MCF 10A (cell line): ENCODE measurements around the gene HDLBP. TPM values are rescaled to one million over a fixed set of nuclear protein-coding genes. Genes with fewer than 3 reads are reported as not detected.

Experiments
- BruUV-seq: library from RNA; stranded (reverse); fragments of 400-500 nt; replicated peaks from 2 replicates; lab custom pipeline; 2021; lab: Mats Ljungman, UMichigan
- CTCF ChIA-PET: fragments of 300-600 bp; sonication (Branson Sonifier 250); formaldehyde crosslinking; extraction: SDS; loops from one replicate; lab custom pipeline; 2021; ENCODE audit warnings: antibody characterized with exemption, inconsistent platforms; lab: Yijun Ruan, JAX
- POLR2A ChIA-PET: fragments of 300-600, 350-650 bp; sonication (Branson Sonifier 250); formaldehyde crosslinking; extraction: SDS; loops from one replicate; lab custom pipeline; 2020; ENCODE audit warnings: antibody characterized with exemption, inconsistent platforms; lab: Yijun Ruan, JAX
- DNase-seq: peaks from one replicate; pipeline ENCODE4 v3.0.0-alpha.2; 2018; ENCODE audit not compliant: unreplicated experiment
- H3K27ac Mint-ChIP-seq: one replicate; pipeline ENCODE4 v1.8.0; 2022; ENCODE audit warnings: mild to moderate bottlenecking, low read depth, mixed read lengths; ENCODE audit not compliant: unreplicated experiment
- H3K27me3 Mint-ChIP-seq: one replicate; pipeline ENCODE4 v1.8.0; 2022; ENCODE audit warnings: mixed read lengths; ENCODE audit not compliant: insufficient read depth, unreplicated experiment
- H3K36me3 Mint-ChIP-seq: one replicate; pipeline ENCODE4 v1.8.0; 2022; ENCODE audit warnings: mild to moderate bottlenecking, moderate library complexity, mixed read lengths; ENCODE audit not compliant: insufficient read depth, unreplicated experiment
- H3K4me1 Mint-ChIP-seq: one replicate; pipeline ENCODE4 v1.8.0; 2022; ENCODE audit warnings: mixed read lengths; ENCODE audit not compliant: insufficient read depth, unreplicated experiment
- H3K4me3 Mint-ChIP-seq: one replicate; pipeline ENCODE4 v1.8.0; 2022; ENCODE audit warnings: mild to moderate bottlenecking, moderate library complexity, mixed read lengths; ENCODE audit not compliant: unreplicated experiment
- H3K9me3 Mint-ChIP-seq: one replicate; pipeline ENCODE4 v1.8.0; 2022; ENCODE audit warnings: mixed read lengths; ENCODE audit not compliant: unreplicated experiment
- intact Hi-C: fragments of 100-400 bp; cut with micrococcal nuclease; formaldehyde crosslinking; loops from 2 replicates; pipeline ENCODE4 v1.14.1; 2022
- total RNA-seq: library from RNA; stranded (reverse); gene quantifications from 2 replicates; pipeline ENCODE4 v1.2.3, GENCODE V29; 2022
- TF ChIP-seq, protein P1 (sequence below): fragments of 200-600 bp; IDR thresholded peaks from one replicate; pipeline ENCODE4 v1.8.0; 2022; ENCODE audit warnings: antibody characterized with exemption, mild to moderate bottlenecking; ENCODE audit not compliant: unreplicated experiment

HDLBP gene
- total RNA-seq, 1 experiment from 2014 or later, result 670 TPM

DNA sequence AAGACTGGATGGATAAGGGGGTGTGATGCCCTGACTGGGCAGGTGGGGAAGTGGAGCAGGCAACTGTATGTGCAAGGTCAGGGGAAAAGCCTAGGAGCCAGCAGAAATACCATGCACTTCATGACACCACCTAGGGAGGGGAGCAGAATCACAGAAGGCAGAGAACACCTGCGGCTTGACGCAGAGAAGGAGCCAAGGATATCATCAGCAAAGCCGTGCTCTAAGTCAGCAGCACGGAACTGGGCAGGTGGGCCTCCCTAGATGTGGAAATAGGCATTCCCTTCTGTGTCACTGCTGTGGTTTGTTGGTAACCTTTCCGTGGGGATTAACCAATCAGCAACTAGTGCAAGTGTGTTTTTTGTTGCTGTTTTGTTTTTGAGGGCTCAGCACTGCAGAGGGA lies 41.3 kb downstream of the HDLBP start:
- ChIA-PET CTCF (interaction anchor here (0.7 to 1.5 kb wide), 3 partner anchors 17 to 40 kb away, joined by 3 to 4 read pairs (median 3); no protein-coding TSS in a partner anchor), POLR2A (interaction anchor here (0.6 to 1.4 kb wide), 3 partner anchors 14 to 56 kb away, joined by 3 to 4 read pairs (median 4); no protein-coding TSS in a partner anchor)
- TF ChIP-seq, protein P1, sequence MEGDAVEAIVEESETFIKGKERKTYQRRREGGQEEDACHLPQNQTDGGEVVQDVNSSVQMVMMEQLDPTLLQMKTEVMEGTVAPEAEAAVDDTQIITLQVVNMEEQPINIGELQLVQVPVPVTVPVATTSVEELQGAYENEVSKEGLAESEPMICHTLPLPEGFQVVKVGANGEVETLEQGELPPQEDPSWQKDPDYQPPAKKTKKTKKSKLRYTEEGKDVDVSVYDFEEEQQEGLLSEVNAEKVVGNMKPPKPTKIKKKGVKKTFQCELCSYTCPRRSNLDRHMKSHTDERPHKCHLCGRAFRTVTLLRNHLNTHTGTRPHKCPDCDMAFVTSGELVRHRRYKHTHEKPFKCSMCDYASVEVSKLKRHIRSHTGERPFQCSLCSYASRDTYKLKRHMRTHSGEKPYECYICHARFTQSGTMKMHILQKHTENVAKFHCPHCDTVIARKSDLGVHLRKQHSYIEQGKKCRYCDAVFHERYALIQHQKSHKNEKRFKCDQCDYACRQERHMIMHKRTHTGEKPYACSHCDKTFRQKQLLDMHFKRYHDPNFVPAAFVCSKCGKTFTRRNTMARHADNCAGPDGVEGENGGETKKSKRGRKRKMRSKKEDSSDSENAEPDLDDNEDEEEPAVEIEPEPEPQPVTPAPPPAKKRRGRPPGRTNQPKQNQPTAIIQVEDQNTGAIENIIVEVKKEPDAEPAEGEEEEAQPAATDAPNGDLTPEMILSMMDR, result no peak
- BruUV-seq, result no TSS peak
- H3K36me3 Mint-ChIP-seq, result peaks cover 49% of the 10 kb centered on the region
- peaks cover 14% of the 10 kb centered on the region for H3K9me3 Mint-ChIP-seq
- no peak overlapping the region for H3K4me3 Mint-ChIP-seq
- intact Hi-C loops, result no loop called here
- no peak for DNase-seq
- H3K4me1 Mint-ChIP-seq, result peaks cover 34% of the 10 kb centered on the region
- H3K27me3 Mint-ChIP-seq, result no peaks in the 10 kb centered on the region
- H3K27ac Mint-ChIP-seq, result no peak overlapping the region

DNA sequence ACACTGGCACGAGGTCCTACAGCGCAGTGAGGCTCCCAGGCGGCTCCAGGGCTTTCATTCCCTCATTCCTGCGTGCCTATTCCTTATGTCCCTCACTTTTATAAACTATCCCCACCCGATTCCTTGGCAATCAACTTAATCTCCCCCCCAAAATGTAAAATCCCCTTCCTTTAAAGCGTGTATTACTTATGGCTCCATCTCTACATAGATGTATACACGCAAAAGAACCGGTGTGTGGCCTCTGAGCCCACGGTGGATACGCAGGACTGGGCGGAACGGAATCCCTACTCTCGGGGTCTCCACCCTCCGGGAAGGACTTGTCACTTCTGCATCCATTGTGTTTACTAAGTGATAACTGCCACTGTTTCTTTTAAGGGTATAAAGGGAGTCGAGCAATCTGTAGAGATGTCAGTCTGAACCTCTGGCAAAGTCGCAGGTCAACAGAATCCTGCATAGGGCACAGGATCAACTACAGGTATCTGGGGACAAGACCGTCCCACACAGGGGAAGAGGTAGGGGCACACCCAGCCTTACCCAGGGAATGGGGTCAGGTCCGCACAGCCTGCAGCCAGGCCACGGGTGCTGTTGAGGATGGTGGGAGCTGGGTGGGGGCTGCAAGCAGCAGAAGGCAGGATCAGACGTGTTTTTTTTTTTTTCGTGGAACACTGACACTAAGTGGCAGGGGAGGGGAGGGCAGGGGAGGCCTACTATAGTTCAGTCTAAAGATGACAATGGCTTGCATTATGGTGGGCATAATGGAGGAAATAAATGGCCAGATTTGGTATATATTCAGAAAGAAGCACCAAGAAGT lies 42.1 kb downstream of the HDLBP start:
- BruUV-seq, result TSS peak; percentile 79
- peaks cover 14% of the 10 kb centered on the region for H3K9me3 Mint-ChIP-seq

DNA sequence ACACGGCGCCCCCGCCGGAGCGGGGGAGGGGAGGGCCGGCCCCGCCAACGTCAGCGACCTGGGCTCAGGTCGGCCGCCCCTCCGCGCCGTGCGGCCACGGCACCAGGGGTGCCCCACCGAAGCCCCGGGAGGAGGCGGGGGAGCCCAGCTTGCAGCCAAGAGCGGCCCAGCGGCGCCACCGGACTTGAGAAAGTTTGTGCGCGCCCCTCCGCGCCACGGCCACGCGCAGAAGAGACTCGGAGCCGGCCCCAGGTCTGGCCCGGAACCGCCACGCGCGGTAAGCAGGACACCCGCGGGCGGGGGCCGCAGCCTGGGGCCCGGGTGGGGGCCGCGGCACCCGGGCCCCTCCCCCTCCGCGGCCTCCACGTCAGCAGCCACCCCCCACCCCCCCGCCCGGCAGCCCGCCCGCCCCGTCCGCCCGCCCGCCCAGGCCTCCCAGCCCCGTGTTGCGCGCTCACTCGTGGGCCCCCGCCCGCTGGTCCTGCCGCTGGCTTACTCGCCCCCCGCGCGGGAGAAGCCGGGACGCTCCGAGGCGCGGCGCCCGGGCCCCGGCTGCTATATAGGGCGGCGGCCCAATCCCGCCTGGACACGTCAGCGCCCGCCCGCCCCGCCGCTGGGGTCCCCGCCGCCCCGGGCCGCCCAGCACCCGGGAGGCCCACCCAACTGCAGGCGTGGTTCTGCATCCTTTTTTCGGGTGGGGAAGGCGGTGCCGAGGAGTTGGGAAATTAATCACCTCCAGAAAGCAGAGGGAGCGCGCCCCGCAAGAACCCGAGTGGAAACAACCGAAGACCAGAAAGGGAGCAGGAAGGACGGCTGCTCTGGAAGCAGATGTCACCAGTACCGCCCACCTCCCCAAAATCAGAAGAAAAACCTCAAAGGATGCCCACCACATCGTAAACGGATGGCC lies 42.9 kb downstream of the HDLBP start:
- POLR2A ChIA-PET, result interaction anchor here (0.8 to 5.5 kb wide), 6 partner anchors 8 to 46 kb away, joined by 3 to 38 read pairs (median 4); partner anchors contain the start of genes HDLBP and SEPTIN2
- H3K36me3 Mint-ChIP-seq, result peaks cover 54% of the 10 kb centered on the region
- TF ChIP-seq, protein P1, result no peak
- intact Hi-C loops, result loop anchor here (2.0 kb wide), 1 partner anchor 42 kb away; the partner anchor contains the start of genes HDLBP and SEPTIN2
- peaks cover 44% of the 10 kb centered on the region for H3K4me1 Mint-ChIP-seq
- peak overlapping the region; percentile 88 for H3K27ac Mint-ChIP-seq
- no peaks in the 10 kb centered on the region for H3K27me3 Mint-ChIP-seq
- CTCF ChIA-PET, result no interaction called here
- peak overlapping the region; percentile 92 for H3K4me3 Mint-ChIP-seq
- H3K9me3 Mint-ChIP-seq, result peaks cover 14% of the 10 kb centered on the region
- BruUV-seq, result no TSS peak
- DNase-seq, result peak; percentile 40

More for the DNA sequence above, 42.1 kb downstream of the HDLBP start:
- CTCF ChIA-PET, result interaction anchor here (0.6 kb wide), 1 partner anchor 16 kb away, joined by 6 read pairs; no protein-coding TSS in a partner anchor
- Mint-ChIP-seq H3K4me3 (peak overlapping the region; percentile 92), H3K4me1 (peaks cover 41% of the 10 kb centered on the region), H3K27me3 (no peaks in the 10 kb centered on the region), H3K27ac (no peak overlapping the region), H3K36me3 (peaks cover 54% of the 10 kb centered on the region)
- intact Hi-C loops, result loop anchor here (2.0 kb wide), 1 partner anchor 41 kb away; the partner anchor contains the start of genes HDLBP and SEPTIN2
- POLR2A ChIA-PET, result no interaction called here
- DNase-seq, result no peak
- TF ChIP-seq, protein P1, result no peak
